WI38 (cell line): ENCODE measurements around the gene AKAP13.

Source experiments
- H3K4me3 ChIP-seq: 2 replicates; pipeline ENCODE4 v1.5.1; 2011; ENCODE audit warnings: low read depth, mild to moderate bottlenecking, control low read depth, low read length
- TF ChIP-seq, protein P1 (sequence below): IDR thresholded peaks from 2 replicates; pipeline ENCODE4 v1.5.1; 2012; ENCODE audit warnings: low read depth, mild to moderate bottlenecking, control low read depth, low read length

Gene AKAP13

DNA sequence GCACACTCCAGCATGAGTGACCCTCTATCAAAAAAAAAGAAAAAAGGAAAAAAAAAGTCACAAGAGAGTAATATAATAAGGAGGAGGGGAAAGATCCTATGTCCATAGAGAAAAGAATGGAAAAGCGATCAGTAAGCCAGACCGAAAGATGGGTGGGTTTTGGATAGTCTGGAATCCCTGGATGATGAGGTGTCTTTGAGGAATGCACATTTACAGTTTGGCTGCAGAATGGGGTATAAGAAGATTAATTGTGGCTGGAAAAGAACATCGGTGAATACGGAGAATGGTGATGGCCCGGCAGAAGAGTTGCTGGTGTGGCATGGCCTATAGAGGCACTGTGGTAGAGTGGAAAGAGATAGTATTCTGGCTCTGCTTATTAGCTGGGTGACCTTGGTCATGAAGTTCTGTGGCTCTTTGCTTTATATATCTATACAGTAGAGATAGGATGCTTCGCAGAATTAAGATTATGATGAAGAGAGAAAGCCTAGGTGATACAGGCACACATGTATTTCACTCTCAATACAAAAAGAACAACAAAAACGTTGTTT lies 187.9 kb downstream of the AKAP13 start:
- TF ChIP-seq, protein P1, sequence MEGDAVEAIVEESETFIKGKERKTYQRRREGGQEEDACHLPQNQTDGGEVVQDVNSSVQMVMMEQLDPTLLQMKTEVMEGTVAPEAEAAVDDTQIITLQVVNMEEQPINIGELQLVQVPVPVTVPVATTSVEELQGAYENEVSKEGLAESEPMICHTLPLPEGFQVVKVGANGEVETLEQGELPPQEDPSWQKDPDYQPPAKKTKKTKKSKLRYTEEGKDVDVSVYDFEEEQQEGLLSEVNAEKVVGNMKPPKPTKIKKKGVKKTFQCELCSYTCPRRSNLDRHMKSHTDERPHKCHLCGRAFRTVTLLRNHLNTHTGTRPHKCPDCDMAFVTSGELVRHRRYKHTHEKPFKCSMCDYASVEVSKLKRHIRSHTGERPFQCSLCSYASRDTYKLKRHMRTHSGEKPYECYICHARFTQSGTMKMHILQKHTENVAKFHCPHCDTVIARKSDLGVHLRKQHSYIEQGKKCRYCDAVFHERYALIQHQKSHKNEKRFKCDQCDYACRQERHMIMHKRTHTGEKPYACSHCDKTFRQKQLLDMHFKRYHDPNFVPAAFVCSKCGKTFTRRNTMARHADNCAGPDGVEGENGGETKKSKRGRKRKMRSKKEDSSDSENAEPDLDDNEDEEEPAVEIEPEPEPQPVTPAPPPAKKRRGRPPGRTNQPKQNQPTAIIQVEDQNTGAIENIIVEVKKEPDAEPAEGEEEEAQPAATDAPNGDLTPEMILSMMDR: no peak
- H3K4me3 ChIP-seq: no peak overlapping the region

GRCh38 chr15:85570336-85570735 lies 189.9 kb downstream of the AKAP13 start:
- TF ChIP-seq, protein P1: no peak
- H3K4me3 ChIP-seq: no peak overlapping the region

GRCh38 chr15:85571780-85572179 lies 191.4 kb downstream of the AKAP13 start:
- no peak overlapping the region for H3K4me3 ChIP-seq
- TF ChIP-seq, protein P1: no peak

- no peak overlapping the region for H3K4me3 ChIP-seq
- TF ChIP-seq, protein P1: no peak
These were observed 196.0 kb downstream of the AKAP13 start for GRCh38 chr15:85576392-85576791.

- H3K4me3 ChIP-seq: no peak overlapping the region
- TF ChIP-seq, protein P1: no peak
These were observed 198.7 kb downstream of the AKAP13 start for GRCh38 chr15:85578941-85579701.

GRCh38 chr15:85579957-85580694 lies 199.7 kb downstream of the AKAP13 start:
- no peak overlapping the region for H3K4me3 ChIP-seq
- TF ChIP-seq, protein P1: no peak

DNA sequence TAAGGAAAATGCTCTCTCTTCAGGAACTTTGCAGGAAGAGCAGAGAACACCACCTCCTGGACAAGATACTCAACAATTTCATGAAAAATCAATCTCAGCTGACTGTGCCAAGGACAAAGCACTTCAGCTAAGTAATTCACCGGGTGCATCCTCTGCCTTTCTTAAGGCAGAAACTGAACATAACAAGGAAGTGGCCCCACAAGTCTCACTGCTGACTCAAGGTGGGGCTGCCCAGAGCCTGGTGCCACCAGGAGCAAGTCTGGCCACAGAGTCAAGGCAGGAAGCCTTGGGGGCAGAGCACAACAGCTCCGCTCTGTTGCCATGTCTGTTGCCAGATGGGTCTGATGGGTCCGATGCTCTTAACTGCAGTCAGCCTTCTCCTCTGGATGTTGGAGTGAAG lies 200.5 kb downstream of the AKAP13 start:
- TF ChIP-seq, protein P1: no peak

More for the DNA sequence above, 200.5 kb downstream of the AKAP13 start:
- no peak overlapping the region for H3K4me3 ChIP-seq
